ENCODE results near the gene RTL10.
"Not testable (repeated sequence)": the region's sequence is repeated elsewhere in the genome, so short reads cannot be mapped to it uniquely, and the experiment has no call there.

GRCh38 chr22:19883446-19883845 lies 28.8 kb upstream of the RTL10 start:
- TF ChIP-seq CTCF (IDR thresholded peaks at IDR 0.05); E2F5 (CRISPR knock-in tag; IDR thresholded peaks at IDR 0.05); FOXJ3 (CRISPR knock-in tag; IDR thresholded peaks at IDR 0.05; ENCODE audit: borderline replicate concordance); SMAD3 (CRISPR knock-in tag; IDR thresholded peaks at IDR 0.05; ENCODE audit: borderline replicate concordance); MAX (CRISPR knock-in tag; IDR thresholded peaks at IDR 0.05); ZNF512 (CRISPR knock-in tag; IDR thresholded peaks at IDR 0.05; ENCODE audit: borderline replicate concordance); SMAD4 (CRISPR knock-in tag; IDR thresholded peaks at IDR 0.05); PRRX2 (CRISPR knock-in tag; IDR thresholded peaks at IDR 0.05): not testable (repeated sequence)
